Right renal cortex interstitium (tissue), 3 donors: ENCODE measurements around the gene CFAP52. TPM values are rescaled to one million over a fixed set of nuclear protein-coding genes. Genes with fewer than 3 reads are reported as not detected.
"Not testable (repeated sequence)": the region's sequence is repeated elsewhere in the genome, so short reads cannot be mapped to it uniquely, and the experiment has no call there.

Source experiments
- DNase-seq, 3 donors: peaks; one replicate each; pipeline ENCODE4 v3.0.0-alpha.2; 2013; ENCODE audit warnings: low read depth in 3 of 3, low spot score in 2 of 3
- polyA plus RNA-seq, 3 donors: library from polyadenylated mRNA; unstranded; fragments of 120-200 nt; gene quantifications; one replicate each; pipeline ENCODE4 v1.2.1, GENCODE V29; 2013; ENCODE audit not compliant: insufficient read length in 3 of 3

Gene CFAP52
- polyA plus RNA-seq, 3 donors: 2.6 to 3.6 (median 2.7) TPM

- DNase-seq: no peak
These were observed 8.4 kb upstream of the CFAP52 start for GRCh38 chr17:9568004-9568403.

- DNase-seq: no peak
These were observed 7.4 kb upstream of the CFAP52 start for GRCh38 chr17:9568957-9569588.

GRCh38 chr17:9571201-9571600 lies 5.2 kb upstream of the CFAP52 start:
- DNase-seq: no peak

DNA sequence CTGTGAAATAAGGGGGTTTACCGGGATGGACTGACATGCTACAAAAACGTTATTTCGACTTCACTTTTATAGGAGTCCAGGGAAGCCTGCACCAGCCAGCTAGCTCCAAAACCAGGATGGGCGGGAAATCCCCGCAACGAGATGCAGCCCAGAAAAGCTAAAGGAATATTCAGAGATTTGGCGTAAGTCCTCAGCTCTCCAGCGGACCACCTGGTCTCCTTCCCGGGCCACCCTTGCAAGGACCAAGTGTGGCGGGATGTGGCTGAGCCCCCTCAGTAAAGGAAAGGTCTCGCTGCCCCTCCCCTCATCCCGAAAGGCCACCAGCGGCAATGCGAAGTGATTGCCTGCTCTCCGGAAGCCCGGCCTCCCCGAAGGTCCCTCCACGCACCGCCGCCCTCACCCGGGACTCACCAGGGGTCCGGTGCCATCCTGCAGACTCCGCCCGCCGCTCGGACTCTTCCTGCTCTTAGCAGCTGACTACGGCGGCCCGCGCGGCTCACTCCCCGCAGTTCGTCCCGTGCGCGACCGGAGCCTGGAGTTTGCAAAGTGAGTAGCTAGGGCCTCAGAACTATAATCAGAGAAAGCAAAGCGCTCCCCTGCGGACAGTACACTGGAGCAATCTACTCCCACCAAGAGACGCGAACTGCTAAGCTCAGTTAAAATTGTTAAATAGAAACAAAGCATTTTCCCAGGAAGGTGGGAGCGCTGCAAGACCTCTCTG lies 901 bp upstream of the CFAP52 start, which contains the start of gene STX8:
Gene STX8 (minus strand): TSS at position 440 of the 721 bp plus-strand sequence. CDS start 12 bp downstream, at position 428.
- DNase-seq: peak in 2 of 3 donors; percentile 62 to 75

GRCh38 chr17:9577373-9577709 lies 899 bp downstream of the CFAP52 start:
- DNase-seq: no peak

GRCh38 chr17:9587969-9588656 lies 11.7 kb downstream of the CFAP52 start:
- DNase-seq: no peak

- DNase-seq: no peak
These were observed 17.6 kb downstream of the CFAP52 start for GRCh38 chr17:9594065-9594464.

- DNase-seq: not testable (repeated sequence)
These were observed 21.2 kb downstream of the CFAP52 start for GRCh38 chr17:9597638-9598037.

GRCh38 chr17:9598661-9599060 lies 22.2 kb downstream of the CFAP52 start:
- DNase-seq: no peak

GRCh38 chr17:9604583-9604982 lies 28.1 kb downstream of the CFAP52 start:
- not testable (repeated sequence) for DNase-seq

GRCh38 chr17:9606453-9606852 lies 30.0 kb downstream of the CFAP52 start:
- no peak for DNase-seq

DNA sequence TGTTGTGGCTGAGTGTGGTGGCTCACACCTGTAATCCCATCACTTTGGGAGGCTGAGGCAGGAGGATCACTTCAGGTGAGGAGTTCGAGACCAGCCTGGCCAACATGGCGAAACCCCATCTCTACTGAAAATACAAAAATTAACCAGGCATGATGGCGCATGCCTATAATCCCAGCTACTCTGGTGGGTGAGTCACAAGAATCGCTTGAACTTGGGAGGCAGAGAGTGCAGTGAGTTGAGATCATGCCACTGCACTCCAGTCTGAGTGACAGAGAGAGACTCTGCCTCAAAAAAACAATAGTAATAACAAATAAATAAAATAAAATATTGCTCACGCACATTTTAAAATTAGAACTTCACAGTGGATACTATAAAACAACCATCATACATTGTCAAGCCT lies 30.6 kb downstream of the CFAP52 start:
- DNase-seq: not testable (repeated sequence)

GRCh38 chr17:9611557-9611956 lies 35.1 kb downstream of the CFAP52 start:
- no peak for DNase-seq

DNA sequence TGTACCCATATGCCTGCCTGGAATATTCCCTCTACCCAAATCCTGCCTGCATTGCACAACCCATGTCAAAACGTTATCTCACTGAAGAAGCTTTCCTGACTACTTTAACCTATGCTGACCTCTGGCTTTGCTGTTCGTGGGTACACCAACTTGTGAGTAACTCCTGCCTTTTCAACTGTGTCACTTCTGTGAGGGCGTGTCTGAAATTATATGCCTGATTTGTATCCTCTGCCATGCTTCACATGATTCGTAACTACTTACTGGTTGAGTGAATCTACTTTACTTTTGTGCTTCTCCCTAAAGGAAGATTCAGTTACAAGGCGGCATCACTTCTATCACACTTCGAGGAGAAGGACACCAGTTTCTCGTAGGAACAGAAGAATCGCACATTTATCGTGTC lies 35.6 kb downstream of the CFAP52 start:
- peak; percentile 20 to 49 (median 29) for DNase-seq

DNA sequence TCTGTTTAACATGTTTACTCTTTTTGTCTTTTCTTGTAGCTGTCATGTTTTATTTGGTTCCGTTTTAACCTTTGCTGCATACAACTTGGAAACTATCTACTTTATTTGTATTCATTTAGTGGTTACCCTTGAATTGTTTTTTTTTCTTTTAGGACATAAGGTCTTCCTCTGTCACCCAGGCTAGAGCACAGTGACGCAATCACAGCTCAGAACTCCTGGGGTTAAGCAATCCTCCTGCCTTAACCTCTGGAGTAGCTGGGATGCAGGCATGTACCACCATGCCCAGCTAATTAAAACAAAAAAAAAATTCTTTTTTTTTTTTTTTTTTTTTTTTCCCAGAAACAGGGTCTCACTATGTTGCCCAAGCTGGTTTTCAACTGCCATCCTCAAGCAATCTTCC lies 39.0 kb downstream of the CFAP52 start:
- DNase-seq: no peak

GRCh38 chr17:9622961-9623360 lies 46.5 kb downstream of the CFAP52 start:
- DNase-seq: no peak

DNA sequence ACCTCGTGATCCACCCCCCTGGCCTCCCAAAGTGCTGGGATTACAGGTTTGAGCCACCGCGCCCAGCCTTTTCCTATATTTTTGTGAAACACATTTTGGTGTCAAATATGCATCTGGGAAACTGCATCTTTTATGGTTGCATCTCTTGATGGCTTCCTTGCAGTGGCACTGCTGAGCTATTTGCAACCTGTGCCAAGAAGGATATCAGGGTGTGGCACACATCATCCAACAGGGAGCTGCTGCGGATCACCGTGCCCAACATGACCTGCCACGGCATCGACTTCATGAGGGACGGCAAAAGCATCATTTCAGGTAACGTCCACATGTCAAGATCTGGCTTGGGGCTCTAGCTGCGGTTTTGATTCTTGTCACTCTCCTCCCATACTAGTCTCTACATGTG lies 52.1 kb downstream of the CFAP52 start:
- no peak for DNase-seq

- no peak for DNase-seq
These were observed 56.3 kb downstream of the CFAP52 start for GRCh38 chr17:9632741-9633140.

- DNase-seq: no peak
These were observed 58.9 kb downstream of the CFAP52 start for GRCh38 chr17:9635340-9635739.

- no peak for DNase-seq
These were observed 60.1 kb downstream of the CFAP52 start for GRCh38 chr17:9636501-9636900.

- DNase-seq: not testable (repeated sequence)
These were observed 63.9 kb downstream of the CFAP52 start for GRCh38 chr17:9640388-9640787.

DNA sequence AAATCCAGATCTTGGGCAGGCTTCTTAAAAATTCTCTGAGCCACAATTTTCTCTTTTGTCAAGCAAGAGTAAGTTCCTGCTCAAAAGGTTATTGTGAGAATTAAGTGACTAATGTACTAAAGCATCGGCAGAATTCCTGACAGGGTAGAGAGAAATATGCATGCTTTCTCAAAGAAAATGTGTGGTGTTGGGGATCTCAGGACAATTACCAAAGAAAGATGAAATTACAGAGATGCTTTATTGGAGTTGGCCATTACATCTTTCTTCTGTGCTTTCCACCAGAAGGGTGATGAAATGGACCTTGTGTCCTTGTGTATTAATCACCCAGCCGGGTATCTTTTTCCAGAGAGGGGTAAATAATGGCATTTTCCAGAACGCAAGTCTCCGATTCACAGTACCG lies 67.2 kb downstream of the CFAP52 start:
- DNase-seq: no peak
